K562 (cell line): ENCODE results near the gene SEZ6L. TPM values are rescaled to one million over a fixed set of nuclear protein-coding genes. Genes with fewer than 3 reads are reported as not detected.

ENCODE experiments used
- CBFA2T2 ChIP-seq: fragments of 450-650 bp; conservative IDR thresholded peaks from 2 replicates; pipeline ENCODE4 v1.6.1; 2017; ENCODE audit warnings: mild to moderate bottlenecking
- EP400 ChIP-seq: fragments of 450-650 bp; IDR thresholded peaks from 2 replicates; pipeline ENCODE4 v1.6.1; 2017; ENCODE audit warnings: antibody characterized with exemption, mild to moderate bottlenecking, moderate library complexity
- ETS2 ChIP-seq: IDR thresholded peaks from 2 replicates; pipeline ENCODE4 v1.6.1; 2016; ENCODE audit warnings: borderline replicate concordance, missing genetic modification characterization, mild to moderate bottlenecking, moderate library complexity, missing compliant biosample characterization; ENCODE audit not compliant: poor library complexity, severe bottlenecking
- LEF1 ChIP-seq: fragments of 450-650 bp; IDR thresholded peaks from 2 replicates; pipeline ENCODE4 v1.6.1; 2016; ENCODE audit warnings: mild to moderate bottlenecking
- MEF2A ChIP-seq: IDR thresholded peaks from 2 replicates; pipeline ENCODE4 v1.6.1; 2011; ENCODE audit warnings: low read depth, mild to moderate bottlenecking, low read length, moderate library complexity; ENCODE audit not compliant: control insufficient read depth
- NEUROD1 ChIP-seq: fragments of 150-350 bp; IDR thresholded peaks from 2 replicates; pipeline ENCODE4 v1.6.1; 2014; ENCODE audit warnings: borderline replicate concordance, low read length, low read depth; ENCODE audit not compliant: partially characterized antibody
- RCOR1 ChIP-seq, 2 experiments: IDR thresholded peaks; 2 replicates each; pipeline ENCODE4 v1.6.1; 2012; ENCODE audit warnings: low read depth in 2 of 2, low read length in 2 of 2, borderline replicate concordance in 1 of 2, improper control_type of control experiment in 1 of 2
- SMAD3 ChIP-seq: fragments of 450-650 bp; formaldehyde crosslinking; conservative IDR thresholded peaks from 2 replicates; pipeline ENCODE4 v1.4.0; 2020; ENCODE audit warnings: mild to moderate bottlenecking
- SRSF7 ChIP-seq: fragments of 200-400 bp; formaldehyde crosslinking; optimal IDR thresholded peaks from 2 replicates; pipeline ENCODE3; 2017; ENCODE audit warnings: mild to moderate bottlenecking, low read depth, low read length
- TCF7 ChIP-seq: sonication (generic); IDR thresholded peaks from 2 replicates; pipeline ENCODE4 v1.6.1; 2016; ENCODE audit warnings: antibody characterized with exemption, borderline replicate concordance
- ZBTB8A ChIP-seq: fragments of 450-650 bp; IDR thresholded peaks from 2 replicates; pipeline ENCODE4 v1.6.1; 2018; ENCODE audit warnings: mild to moderate bottlenecking, moderate library complexity; ENCODE audit not compliant: partially characterized antibody
- ZNF121 ChIP-seq: sonication (generic); formaldehyde crosslinking; conservative IDR thresholded peaks from 2 replicates; pipeline ENCODE4 v1.8.0; 2022; ENCODE audit warnings: missing genetic modification reagents
- ZNF174 ChIP-seq: fragments of 250-450 bp; sonication (Bioruptor Pico); IDR thresholded peaks from 2 replicates; pipeline ENCODE4 v1.4.0; 2020; ENCODE audit warnings: mild to moderate bottlenecking
- ZNF212 ChIP-seq: fragments of 450-650 bp; formaldehyde crosslinking; IDR thresholded peaks from 2 replicates; pipeline ENCODE4 v1.4.0; 2020; ENCODE audit warnings: mild to moderate bottlenecking
- ZNF274 ChIP-seq: IDR thresholded peaks from 2 replicates; pipeline ENCODE4 v1.6.1; 2011; ENCODE audit warnings: low read depth, mild to moderate bottlenecking, low read length, moderate library complexity, borderline replicate concordance
- ZNF316 ChIP-seq: fragments of 450-650 bp; IDR thresholded peaks from 2 replicates; pipeline ENCODE4 v1.6.1; 2016
- ZNF583 ChIP-seq: fragments of 250-450 bp; sonication (Bioruptor Pico); IDR thresholded peaks from 2 replicates; pipeline ENCODE4 v1.4.0; 2020
- ZNF668 ChIP-seq: fragments of 250-450 bp; sonication (Bioruptor Pico); IDR thresholded peaks from 2 replicates; pipeline ENCODE4 v1.8.0; 2022; ENCODE audit warnings: mild to moderate bottlenecking, inconsistent platforms
- ZNF75A ChIP-seq: fragments of 450-650 bp; formaldehyde crosslinking; IDR thresholded peaks from 2 replicates; pipeline ENCODE4 v1.4.0; 2020; ENCODE audit warnings: mild to moderate bottlenecking
- polyA plus RNA-seq, 8 experiments: library from polyadenylated mRNA; depleted of rRNA in 4 of 8; stranded (reverse) in 5 of 8; unstranded in 3 of 8; fragments of >200 nt; fragmentation: Nextera tagmentation in 2 of 8; fragmentation: Illumina TruSeq in 1 of 8; extraction: Ambion mirVana in 2 of 8; extraction: Trizol in 1 of 8; gene quantifications; 2 replicates each; pipeline versions ENCODE4 v1.2.1 to v1.2.3, GENCODE V29; 2011 to 2014; ENCODE audit warnings: inconsistent platforms in 1 of 8, missing spikeins in 1 of 8
- total RNA-seq, 7 experiments: library from RNA; depleted of rRNA in 6 of 7; stranded (reverse); fragments of >200 nt in 6 of 7; fragmentation: Illumina TruSeq in 2 of 7; extraction: Trizol in 2 of 7; gene quantifications; 2 replicates each; pipeline versions ENCODE4 v1.2.1 to v1.2.3, GENCODE V29; 2011 to 2021; ENCODE audit warnings: low replicate concordance in 1 of 7
- TF ChIP-seq, protein P1 (sequence below): sonication (generic); formaldehyde crosslinking; IDR thresholded peaks from 2 replicates; pipeline ENCODE4 v1.8.1; 2022; ENCODE audit warnings: missing genetic modification reagents
- TF ChIP-seq, protein P2 (sequence below): sonication (generic); formaldehyde crosslinking; IDR thresholded peaks from 2 replicates; pipeline ENCODE4 v1.9.0; 2022; ENCODE audit warnings: mild to moderate bottlenecking, missing genetic modification reagents
- TF ChIP-seq, protein P3 (sequence below): sonication (generic); formaldehyde crosslinking; IDR thresholded peaks from 2 replicates; pipeline ENCODE4 v1.8.0; 2022; ENCODE audit warnings: missing genetic modification reagents, mild to moderate bottlenecking, borderline replicate concordance
- TF ChIP-seq, protein P4 (sequence below): fragments of 200-800 bp; sonication (Bioruptor generic); IDR thresholded peaks from 2 replicates; pipeline ENCODE4 v1.6.1; 2017; ENCODE audit warnings: missing genetic modification characterization, missing compliant biosample characterization
- TF ChIP-seq, protein P5 (sequence below): sonication (generic); formaldehyde crosslinking; IDR thresholded peaks from 2 replicates; pipeline ENCODE4 v1.8.0; 2023; ENCODE audit warnings: mild to moderate bottlenecking, missing genetic modification reagents
- TF ChIP-seq, protein P6 (sequence below): fragments of 450-650 bp; IDR thresholded peaks from 2 replicates; pipeline ENCODE4 v1.6.1; 2017; ENCODE audit warnings: mild to moderate bottlenecking, moderate library complexity

Gene SEZ6L
- total and polyA plus RNA-seq, 9 of the 15 experiments (the other 6 are each of a cell fraction or from before 2014, with no cell fraction given) = not detected

DNA sequence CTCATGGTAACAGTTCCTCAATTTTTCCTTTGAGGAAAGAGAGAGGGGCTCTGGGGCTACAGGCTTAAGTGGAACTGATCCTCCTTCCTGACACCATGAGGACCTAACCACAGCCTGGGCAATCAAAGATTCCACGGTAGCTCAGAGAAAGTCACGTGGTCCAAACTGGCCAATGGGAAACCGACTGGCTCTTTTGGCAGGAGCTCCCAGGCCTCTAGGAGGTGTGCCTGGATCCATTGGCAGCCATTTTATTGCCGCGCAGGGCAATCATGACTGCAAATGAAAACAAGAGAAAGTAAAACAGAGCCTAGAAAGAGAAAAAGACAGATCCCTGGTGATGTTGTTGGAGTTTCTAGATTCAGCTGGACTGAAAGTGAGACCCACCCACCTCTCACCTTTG, 232.5 kb downstream of the SEZ6L start (continued):
- TF ChIP-seq, protein P1, sequence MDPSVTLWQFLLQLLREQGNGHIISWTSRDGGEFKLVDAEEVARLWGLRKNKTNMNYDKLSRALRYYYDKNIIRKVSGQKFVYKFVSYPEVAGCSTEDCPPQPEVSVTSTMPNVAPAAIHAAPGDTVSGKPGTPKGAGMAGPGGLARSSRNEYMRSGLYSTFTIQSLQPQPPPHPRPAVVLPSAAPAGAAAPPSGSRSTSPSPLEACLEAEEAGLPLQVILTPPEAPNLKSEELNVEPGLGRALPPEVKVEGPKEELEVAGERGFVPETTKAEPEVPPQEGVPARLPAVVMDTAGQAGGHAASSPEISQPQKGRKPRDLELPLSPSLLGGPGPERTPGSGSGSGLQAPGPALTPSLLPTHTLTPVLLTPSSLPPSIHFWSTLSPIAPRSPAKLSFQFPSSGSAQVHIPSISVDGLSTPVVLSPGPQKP (CRISPR knock-in tag) = no peak
- TF ChIP-seq ZNF75A (no peak), TCF7 (no peak), LEF1 (no peak), ZNF668 (CRISPR knock-in tag) (no peak), ZBTB8A (no peak), MEF2A (no peak), ZNF274 (no peak), ETS2 (tag) (no peak), CBFA2T2 (peak; percentile 62), ZNF316 (no peak), SMAD3 (no peak), ZNF174 (CRISPR knock-in tag) (no peak), ZNF212 (CRISPR knock-in tag) (no peak), ZNF121 (CRISPR knock-in tag) (no peak), ZNF583 (CRISPR knock-in tag) (no peak), RCOR1 (IDR thresholded peaks at IDR 0.05; ENCODE audit: borderline replicate concordance in 1 of 2, low read depth in 2 of 2, low read length in 2 of 2) (no peak), NEUROD1 (no peak), EP400 (no peak), SRSF7 (no peak)
- TF ChIP-seq, protein P2, sequence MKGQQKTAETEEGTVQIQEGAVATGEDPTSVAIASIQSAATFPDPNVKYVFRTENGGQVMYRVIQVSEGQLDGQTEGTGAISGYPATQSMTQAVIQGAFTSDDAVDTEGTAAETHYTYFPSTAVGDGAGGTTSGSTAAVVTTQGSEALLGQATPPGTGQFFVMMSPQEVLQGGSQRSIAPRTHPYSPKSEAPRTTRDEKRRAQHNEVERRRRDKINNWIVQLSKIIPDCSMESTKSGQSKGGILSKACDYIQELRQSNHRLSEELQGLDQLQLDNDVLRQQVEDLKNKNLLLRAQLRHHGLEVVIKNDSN (CRISPR knock-in tag) = peak; percentile 85
- TF ChIP-seq, protein P3, sequence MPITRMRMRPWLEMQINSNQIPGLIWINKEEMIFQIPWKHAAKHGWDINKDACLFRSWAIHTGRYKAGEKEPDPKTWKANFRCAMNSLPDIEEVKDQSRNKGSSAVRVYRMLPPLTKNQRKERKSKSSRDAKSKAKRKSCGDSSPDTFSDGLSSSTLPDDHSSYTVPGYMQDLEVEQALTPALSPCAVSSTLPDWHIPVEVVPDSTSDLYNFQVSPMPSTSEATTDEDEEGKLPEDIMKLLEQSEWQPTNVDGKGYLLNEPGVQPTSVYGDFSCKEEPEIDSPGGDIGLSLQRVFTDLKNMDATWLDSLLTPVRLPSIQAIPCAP (CRISPR knock-in tag) = no peak
- TF ChIP-seq, protein P4, sequence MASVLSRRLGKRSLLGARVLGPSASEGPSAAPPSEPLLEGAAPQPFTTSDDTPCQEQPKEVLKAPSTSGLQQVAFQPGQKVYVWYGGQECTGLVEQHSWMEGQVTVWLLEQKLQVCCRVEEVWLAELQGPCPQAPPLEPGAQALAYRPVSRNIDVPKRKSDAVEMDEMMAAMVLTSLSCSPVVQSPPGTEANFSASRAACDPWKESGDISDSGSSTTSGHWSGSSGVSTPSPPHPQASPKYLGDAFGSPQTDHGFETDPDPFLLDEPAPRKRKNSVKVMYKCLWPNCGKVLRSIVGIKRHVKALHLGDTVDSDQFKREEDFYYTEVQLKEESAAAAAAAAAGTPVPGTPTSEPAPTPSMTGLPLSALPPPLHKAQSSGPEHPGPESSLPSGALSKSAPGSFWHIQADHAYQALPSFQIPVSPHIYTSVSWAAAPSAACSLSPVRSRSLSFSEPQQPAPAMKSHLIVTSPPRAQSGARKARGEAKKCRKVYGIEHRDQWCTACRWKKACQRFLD (CRISPR knock-in tag) = peak; percentile 60; the same call in 1 of the 2 replicates
- TF ChIP-seq, protein P5, sequence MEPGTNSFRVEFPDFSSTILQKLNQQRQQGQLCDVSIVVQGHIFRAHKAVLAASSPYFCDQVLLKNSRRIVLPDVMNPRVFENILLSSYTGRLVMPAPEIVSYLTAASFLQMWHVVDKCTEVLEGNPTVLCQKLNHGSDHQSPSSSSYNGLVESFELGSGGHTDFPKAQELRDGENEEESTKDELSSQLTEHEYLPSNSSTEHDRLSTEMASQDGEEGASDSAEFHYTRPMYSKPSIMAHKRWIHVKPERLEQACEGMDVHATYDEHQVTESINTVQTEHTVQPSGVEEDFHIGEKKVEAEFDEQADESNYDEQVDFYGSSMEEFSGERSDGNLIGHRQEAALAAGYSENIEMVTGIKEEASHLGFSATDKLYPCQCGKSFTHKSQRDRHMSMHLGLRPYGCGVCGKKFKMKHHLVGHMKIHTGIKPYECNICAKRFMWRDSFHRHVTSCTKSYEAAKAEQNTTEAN (CRISPR knock-in tag) = no peak
- TF ChIP-seq, protein P6, sequence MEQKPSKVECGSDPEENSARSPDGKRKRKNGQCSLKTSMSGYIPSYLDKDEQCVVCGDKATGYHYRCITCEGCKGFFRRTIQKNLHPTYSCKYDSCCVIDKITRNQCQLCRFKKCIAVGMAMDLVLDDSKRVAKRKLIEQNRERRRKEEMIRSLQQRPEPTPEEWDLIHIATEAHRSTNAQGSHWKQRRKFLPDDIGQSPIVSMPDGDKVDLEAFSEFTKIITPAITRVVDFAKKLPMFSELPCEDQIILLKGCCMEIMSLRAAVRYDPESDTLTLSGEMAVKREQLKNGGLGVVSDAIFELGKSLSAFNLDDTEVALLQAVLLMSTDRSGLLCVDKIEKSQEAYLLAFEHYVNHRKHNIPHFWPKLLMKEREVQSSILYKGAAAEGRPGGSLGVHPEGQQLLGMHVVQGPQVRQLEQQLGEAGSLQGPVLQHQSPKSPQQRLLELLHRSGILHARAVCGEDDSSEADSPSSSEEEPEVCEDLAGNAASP = no peak
